Fibroblast of skin of left biceps (primary cell): ENCODE measurements around the gene C11orf52.

Source experiments
- DNase-seq, 2 experiments: peaks; one replicate each; pipeline ENCODE4 v3.0.0-alpha.2; 2013; ENCODE audit warnings: low read depth in 2 of 2

The C11orf52 gene

DNA sequence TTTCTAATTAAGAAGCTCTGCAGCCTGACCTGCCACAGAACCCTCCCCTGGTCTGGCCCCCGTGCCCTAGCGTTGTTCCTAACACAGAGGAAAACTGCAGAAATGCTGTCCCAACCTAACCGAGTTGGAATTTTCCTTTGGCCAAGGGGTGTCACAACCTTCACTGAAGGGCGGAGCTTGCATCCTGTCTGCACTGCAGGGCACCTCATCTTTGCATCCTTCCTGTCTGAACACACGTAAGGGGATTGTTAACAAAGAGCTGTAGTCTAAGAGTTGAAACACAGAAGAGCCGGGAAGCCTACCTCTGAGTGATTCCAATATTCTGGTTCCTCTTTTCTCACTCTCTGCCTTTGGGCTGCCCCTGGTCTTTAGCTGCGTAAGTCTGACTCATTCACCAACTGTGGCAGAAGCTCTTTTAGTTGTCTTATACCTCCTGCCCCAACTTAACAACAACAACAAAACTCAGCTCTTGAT is 20.0 kb downstream of the C11orf52 start:
- DNase-seq, result no peak

DNA sequence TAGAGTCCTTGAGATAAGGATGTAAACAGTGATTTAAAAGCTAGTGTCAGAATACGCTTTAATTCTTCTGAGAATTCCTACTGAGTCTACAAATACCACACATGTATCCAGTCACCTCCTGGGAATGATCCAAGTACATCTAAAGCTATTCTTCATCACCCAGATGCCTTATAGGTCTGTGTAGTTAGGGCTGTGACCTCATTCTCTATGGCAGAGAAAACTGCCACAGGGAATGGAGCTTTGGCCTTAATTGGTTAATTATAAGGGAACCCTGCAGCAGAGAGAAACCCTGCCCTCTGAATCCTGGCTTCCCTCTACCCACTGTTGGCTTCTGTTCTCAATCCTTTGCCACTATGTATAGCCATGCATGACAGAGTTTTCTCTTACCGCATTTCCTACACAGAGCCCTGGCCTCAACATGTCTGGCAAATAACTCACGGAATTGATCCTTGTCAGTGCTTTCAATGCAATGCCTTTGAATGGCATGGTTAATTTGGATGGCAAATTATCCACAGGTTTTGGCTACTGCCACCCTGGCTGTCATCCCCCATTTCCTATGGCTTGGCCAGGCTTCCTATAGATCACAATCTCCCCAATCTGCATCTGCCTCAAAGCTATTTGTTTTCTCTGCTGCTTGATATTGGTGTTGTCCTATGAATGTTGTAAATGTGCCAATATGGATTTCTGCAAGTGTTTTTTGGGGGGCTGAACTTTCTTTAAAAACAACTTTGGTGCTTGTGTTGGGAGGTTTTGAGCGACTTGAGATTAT is 21.3 kb downstream of the C11orf52 start:
- peak; percentile 67 to 72 for DNase-seq

- DNase-seq, result no peak
Measured at GRCh38 chr11:111941963-111942362, 23.2 kb downstream of the C11orf52 start.

DNA sequence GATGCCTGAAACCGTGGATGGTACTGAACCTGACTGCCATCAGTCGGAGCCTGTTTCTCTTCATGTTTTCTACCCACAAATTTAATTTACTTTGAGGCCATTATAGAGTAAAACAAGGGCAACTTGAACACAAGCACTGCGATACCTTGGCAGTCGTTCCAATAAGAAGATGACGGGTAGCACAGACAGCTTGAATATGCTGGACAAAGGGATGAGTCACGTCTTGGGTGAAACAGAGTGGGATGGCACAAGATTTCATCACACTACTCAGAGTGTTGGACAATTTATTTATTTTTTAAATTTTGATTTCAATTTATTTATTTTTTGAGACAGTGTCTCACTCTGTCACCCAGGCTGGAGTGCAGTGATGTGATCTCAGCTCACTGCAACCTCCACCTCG is 24.1 kb downstream of the C11orf52 start:
- DNase-seq, result no peak

DNA sequence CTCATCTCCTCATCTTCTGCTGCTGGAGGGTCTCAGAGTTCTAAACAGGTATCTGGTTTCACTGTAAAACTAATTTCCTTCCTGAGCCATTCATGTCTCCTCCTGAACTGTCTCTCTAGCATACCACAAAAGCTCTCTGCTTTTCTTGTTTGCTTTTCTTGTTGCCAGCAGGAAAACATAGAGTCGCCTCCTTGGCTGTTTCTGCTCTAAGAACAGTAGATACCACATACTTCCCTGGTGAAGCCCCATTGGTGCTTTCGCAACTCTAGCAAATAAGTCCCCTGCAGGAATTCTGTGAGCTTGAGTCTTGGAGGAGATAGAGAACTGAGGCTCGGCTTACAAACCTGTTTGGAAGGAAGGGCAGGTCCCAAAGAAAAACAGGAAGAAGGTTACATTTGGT is 25.4 kb downstream of the C11orf52 start:
- peak; percentile 31 to 38 for DNase-seq

DNA sequence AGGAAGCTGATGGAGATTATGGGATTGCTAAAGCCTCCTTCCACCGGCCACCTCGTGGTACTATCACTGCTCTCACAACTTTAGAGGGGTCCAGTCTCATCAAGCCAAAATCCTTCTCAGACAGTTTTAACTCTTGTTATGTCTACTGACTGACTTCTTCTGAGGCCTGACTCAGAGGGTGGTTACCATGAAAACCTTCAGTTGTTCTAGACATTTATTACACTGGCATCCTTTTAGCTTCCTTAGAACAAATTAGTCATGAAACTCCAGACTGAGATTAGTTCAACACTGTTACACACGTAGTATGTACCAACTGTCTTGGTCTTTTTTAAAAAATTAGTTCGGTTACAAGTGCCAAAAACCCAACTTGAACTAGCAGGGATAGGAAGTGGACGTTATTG is 25.9 kb downstream of the C11orf52 start:
- DNase-seq, result peak in 1 of 2 experiments; percentile 18

GRCh38 chr11:111945198-111945597 is 26.5 kb downstream of the C11orf52 start:
- no peak for DNase-seq

DNA sequence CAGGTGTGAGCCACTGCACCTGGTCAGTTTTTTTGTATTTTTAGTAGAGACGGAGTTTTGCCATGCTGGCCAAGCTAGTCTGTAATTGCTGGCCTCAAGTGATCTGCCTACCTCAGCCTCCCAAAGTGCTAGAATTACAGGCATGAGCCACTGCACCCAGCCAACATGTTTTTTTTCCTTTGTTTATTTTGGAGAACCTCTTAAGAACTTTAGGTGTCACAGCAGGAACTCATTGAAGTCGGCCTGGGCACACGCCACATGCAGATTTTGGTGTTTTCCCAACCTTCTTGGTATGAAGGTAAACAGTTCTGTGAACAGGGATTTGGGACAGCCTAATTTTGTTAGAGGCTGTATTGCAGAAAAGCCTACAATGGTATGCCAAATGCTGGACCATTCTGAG is 27.8 kb downstream of the C11orf52 start:
- no peak for DNase-seq

DNA sequence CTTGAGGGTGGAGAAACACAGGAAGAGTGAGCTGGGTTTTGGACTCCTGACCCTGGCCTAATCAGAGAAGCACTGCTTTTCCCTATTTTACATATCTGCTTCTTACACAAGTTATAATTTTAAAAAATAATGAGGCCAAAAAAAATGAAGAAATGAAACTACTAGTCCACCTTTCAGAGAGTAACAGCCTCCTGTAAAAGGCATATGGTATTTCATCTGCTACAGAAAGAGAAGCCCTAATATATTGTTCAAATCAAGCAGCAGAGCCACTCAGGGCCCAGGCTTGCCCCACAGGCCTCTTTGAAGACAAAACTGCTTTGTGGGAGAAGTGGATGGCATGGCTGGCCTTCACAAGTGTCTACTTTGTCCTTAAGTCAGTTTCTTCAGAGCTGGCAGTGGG is 28.4 kb downstream of the C11orf52 start:
- no peak for DNase-seq

GRCh38 chr11:111949519-111950426 is 31.1 kb downstream of the C11orf52 start:
- no peak for DNase-seq

GRCh38 chr11:111951565-111951964 is 32.9 kb downstream of the C11orf52 start:
- no peak for DNase-seq

GRCh38 chr11:111954154-111954553 is 35.4 kb downstream of the C11orf52 start:
- DNase-seq, result no peak

GRCh38 chr11:111957663-111958444 is 39.1 kb downstream of the C11orf52 start:
- DNase-seq, result no peak

DNA sequence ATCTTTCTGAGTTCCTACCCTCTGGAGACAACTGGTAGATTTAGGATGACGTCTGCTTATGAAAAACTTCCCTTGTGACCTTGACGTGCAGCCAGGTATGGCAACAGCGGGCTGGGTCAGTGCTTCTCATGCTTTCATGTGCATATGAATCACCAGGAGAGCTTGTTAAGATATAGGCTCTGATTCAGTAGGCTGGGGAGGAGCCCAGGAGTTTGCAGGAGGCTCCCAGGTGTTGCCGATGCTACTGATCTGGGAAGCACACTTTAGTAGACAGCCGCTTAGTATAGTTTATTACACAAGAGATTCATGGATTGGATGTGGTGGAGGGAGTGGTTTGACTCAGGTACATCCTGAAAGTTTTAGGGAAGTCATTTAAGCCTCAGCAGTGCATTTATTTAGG is 42.2 kb downstream of the C11orf52 start:
- no peak for DNase-seq

DNA sequence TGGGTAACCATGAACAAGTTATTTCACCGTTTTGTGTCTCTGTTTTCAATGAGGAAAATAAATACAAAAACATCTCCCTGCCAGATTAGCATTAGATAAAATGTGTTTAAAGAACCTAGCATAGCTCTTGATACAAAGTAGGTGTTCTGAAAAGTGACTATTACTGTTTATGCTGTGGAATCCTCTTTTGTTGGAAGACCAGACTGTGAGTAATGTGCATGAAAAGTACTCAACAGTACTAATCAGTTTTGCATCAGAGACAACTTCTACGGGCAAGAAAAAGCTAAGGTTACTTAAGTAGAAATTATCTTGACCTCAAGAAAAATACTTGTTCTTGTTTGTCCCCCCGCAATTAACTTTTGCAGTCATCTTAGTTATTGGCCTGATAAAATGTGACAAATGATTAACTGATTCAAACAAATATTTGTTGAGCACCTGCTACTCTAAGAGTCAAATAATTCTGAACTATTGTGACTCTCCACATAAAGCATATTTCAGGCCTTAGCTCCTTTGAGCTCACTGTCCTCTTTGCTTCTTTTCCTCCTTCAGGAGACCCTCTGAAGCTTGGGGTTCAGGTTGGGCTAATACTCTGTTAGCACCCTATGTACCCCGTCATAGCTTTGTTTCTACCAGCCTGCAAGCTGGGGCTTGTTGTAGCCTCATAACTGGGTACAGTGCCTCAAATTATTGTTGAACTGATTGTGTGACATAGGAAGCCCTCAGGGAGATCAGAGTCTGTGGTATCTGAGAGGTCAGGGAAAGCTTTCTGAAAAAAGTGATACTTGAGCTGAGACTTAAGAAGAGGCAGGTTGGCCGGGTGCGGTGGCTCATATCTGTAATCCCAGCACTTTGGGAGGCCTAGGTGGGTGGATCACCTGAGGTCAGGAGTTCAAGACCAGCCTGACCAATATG is 42.9 kb downstream of the C11orf52 start:
- no peak for DNase-seq

DNA sequence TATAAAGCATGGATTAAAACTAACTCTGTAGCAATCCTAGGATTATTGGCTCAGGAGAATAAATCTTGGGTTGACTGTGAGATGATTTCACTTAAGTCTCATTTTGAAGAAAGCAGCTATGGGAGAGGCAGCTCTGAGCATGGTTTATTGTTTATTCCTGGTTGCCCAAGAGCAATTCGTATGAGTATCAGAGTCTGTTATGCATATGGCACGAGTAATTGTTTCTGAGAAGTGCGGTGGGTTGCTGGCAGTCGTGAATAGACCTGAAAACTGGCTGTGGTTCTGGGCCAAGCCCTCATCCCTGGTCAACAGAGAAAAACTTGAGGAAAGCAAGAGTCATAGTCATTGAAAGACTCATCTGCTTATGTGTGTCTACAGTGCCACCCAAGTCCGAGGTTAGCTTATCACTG is 45.2 kb downstream of the C11orf52 start:
- DNase-seq, result no peak

DNA sequence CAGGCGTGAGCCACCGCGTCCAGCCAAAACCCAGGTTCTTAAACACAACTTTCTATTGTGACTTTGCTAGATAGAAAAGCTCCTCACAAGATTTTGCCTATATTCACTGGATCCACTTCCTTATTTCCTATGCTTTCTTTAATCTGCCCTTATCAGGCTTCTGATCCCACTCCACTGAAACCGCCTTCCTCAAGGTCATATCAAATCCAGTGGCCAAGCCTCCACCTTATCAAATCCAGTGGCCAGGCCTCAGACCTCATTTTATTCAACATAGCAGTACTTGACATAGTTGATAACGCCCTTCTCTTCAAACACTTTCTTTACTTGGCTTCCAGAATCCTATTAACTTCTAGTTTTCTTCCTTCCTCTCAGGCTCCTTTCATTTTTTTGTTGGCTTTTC is 48.0 kb downstream of the C11orf52 start:
- DNase-seq, result no peak

- DNase-seq, result no peak
Measured at GRCh38 chr11:111967649-111968048, 48.9 kb downstream of the C11orf52 start.

DNA sequence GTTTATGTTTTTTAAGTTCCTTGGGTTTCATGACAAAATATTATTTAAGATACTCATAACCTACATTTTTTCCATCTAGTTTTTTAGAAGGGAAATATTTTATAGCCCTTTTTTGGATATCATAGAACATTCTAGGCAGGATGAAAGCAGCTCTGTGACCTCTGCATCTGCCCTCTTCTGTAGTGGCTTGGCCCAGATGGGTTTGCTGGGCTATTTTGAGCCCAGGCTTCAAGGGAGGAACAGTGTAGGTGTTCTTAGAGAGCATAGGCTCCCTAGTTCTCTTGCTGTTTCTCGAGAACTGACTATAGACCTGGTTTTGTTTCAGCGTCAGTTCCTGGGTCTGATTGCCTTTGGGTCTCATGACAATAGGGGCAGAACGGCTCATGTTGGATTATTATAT is 50.6 kb downstream of the C11orf52 start:
- DNase-seq, result no peak

DNA sequence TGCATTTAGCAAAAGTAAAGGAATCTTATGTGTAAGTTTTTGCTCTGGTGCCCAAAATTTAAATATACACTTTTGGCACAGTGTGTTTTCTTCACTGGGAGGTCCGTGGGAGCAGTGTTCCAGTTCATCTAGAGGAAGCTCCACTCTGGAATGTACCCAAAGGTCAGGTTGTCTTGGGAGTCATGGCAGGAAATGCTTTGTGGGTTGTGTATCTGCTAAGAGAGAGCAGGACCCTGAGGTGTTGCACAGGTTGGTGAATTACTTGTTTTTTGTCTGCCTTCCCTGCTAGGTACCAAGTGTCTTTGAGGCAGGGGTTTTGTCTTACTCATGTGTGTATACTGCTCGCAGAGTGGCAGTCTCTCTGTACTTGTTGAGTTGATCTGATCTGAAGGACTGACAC is 55.7 kb downstream of the C11orf52 start:
- DNase-seq, result no peak
